Testis (tissue), 2 donors: ENCODE data around the gene HEXD.

Experiments
- CTCF ChIP-seq, 3 experiments: fragments of 450-650 bp in 2 of 3; fragments of 200-600 bp in 1 of 3; sonication (generic) in 1 of 3; IDR thresholded peaks; one replicate each; pipeline ENCODE4 v1.5.1; 2016 to 2019; ENCODE audit warnings: antibody characterized with exemption in 3 of 3, mild to moderate bottlenecking in 2 of 3, moderate library complexity in 1 of 3
- POLR2A ChIP-seq: fragments of 450-650 bp; IDR thresholded peaks from one replicate; pipeline ENCODE4 v1.6.1; 2017; ENCODE audit warnings: antibody characterized with exemption, mild to moderate bottlenecking, moderate library complexity

- TF ChIP-seq POLR2A = no peak
- no peak for TF ChIP-seq CTCF (IDR thresholded peaks at IDR 0.05)
Measured at GRCh38 chr17:82463925-82464566, 45.9 kb downstream of the HEXD start.
